Retinal pigment epithelial cell (primary cell): ENCODE results near the gene MARCHF2.

Experiments
- DNase-seq: peaks from one replicate; pipeline ENCODE4 v3.0.0-alpha.2; 2010; ENCODE audit warnings: low read depth
- H3K4me3 ChIP-seq: 2 replicates; pipeline ENCODE4 v1.5.1; 2011; ENCODE audit warnings: mild to moderate bottlenecking, low read length, control low read depth, moderate library complexity
- TF ChIP-seq, protein P1 (sequence below): conservative IDR thresholded peaks from 2 replicates; pipeline ENCODE4 v1.5.1; 2011; ENCODE audit warnings: low read depth, low read length, control low read depth, inconsistent platforms

The MARCHF2 gene

DNA sequence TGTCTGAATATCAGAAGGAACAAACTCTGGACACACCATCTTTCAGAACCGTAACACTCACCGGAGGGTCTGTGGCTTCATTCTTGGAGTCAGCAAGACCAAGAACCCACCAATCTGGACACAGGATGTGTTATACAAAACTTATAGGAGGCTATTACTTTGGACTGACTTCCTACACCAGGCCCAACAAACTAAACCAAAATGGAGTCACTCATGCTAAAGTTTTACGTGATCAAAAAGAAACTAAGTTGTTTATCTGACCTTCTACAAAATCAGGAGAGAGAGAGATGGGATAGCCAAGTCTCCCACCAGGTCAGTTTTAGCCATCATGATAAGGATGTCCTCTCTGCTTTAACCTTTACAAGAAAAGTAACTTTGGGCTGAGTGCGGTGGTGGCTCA, 26.1 kb upstream of the MARCHF2 start:
- TF ChIP-seq, protein P1, sequence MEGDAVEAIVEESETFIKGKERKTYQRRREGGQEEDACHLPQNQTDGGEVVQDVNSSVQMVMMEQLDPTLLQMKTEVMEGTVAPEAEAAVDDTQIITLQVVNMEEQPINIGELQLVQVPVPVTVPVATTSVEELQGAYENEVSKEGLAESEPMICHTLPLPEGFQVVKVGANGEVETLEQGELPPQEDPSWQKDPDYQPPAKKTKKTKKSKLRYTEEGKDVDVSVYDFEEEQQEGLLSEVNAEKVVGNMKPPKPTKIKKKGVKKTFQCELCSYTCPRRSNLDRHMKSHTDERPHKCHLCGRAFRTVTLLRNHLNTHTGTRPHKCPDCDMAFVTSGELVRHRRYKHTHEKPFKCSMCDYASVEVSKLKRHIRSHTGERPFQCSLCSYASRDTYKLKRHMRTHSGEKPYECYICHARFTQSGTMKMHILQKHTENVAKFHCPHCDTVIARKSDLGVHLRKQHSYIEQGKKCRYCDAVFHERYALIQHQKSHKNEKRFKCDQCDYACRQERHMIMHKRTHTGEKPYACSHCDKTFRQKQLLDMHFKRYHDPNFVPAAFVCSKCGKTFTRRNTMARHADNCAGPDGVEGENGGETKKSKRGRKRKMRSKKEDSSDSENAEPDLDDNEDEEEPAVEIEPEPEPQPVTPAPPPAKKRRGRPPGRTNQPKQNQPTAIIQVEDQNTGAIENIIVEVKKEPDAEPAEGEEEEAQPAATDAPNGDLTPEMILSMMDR, result no peak
- no peak overlapping the region for H3K4me3 ChIP-seq
- DNase-seq, result no peak

DNA sequence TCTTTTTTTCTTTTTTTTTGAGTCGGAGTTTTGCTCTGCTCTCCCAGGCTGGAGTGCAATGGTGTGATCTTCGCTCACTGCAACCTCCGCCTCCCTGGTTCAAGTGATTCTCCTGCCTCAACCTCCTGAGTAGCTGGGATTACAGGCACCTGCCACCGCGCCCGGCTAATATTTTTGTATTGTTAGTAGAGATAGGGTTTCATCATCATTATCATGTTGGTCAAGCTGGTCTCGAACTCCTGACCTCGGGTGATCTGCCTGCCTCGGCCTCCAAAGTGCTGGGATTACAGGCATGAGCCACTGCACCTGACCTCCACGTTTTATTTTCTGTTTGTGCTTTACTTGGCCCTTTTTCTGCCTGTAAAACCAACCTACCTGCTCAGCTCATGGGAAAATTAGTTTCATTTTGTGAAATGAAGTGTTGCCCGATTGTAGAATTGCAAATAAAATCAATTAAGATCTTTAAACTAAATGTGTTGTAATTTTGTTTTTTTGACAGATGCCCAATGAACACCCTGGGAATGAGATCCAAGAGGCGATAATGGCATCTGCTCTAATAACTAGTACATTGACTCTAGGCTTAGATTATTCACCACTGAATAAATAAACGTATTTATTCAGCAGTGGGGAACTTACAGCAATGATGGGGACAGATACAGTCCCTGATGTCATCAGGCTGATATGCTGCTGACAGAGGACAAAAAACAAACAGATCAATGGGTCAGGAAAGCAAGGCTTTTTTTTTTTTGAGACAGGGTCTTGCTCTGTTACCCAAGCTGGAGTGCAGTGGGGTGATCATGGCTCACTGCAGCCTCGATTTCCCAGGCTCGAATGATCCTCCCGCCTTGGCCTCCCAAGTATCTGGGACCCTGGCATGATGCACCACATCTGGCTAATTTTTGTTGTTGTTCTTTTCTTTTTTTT, 25.2 kb upstream of the MARCHF2 start:
- TF ChIP-seq, protein P1, result no peak
- DNase-seq, result no peak
- H3K4me3 ChIP-seq, result no peak overlapping the region

DNA sequence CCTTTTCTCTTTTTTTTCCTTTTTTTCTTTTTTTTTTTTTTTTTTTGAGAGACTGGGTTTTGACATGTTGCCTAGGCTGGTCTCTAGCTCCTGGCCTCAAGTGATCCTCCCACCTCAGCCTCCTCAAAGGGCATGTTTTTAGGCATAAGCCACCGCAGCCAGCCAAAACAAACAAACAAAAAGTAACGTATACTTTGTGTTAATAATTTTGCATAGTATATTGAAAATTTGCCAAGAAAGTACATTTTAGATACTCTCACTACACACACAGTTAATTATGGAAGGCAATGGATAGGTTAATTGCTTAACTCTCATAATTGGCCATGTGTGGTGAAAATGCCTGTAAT, 24.5 kb upstream of the MARCHF2 start:
- TF ChIP-seq, protein P1, result no peak
- no peak overlapping the region for H3K4me3 ChIP-seq

DNA sequence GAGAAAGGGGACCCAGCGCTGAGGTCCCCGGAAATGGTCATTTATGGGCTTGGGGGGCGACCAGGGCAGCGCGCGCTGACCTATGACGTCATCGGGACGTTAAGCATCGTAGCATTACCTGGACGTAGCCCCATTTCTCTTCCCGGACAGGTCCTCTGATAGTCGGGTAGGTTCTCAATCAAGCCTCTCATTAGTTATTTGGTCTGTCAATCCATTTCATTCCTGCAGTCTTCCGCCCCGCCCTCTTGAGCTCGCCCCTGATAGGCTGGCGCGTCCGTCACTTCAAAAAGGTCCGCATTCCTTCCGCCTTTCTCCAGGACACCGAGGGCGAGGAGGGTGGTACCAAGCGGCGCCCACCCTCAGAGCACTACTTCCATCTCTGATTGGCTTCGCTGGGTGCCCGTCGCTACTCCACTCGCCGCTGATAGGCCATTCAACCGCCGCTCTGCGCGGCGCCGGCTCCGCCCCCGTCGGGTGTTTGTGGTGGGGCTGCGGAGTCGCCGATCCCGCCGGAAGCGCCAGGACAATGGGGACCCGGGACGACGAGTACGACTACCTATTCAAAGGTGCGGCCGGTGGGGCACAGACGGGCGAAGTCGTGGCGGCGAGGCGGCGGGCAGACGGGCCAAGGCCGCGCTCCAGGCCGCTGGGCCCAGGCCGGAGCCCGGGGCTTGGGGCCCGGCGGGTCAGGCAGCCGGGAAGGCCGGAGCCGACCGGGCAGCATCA, 23.1 kb upstream of the MARCHF2 start, which contains the start of gene RAB11B:
TSS of gene RAB11B (plus strand) at position 470 of the 726 bp plus-strand sequence. CDS start at position 527, 57 bp downstream.
- peak; percentile 100 for DNase-seq
- peak within 1 kb of the TSS; percentile 73 for H3K4me3 ChIP-seq
- TF ChIP-seq, protein P1, result no peak

More for the DNA sequence above, 24.5 kb upstream of the MARCHF2 start:
- no peak for DNase-seq

DNA sequence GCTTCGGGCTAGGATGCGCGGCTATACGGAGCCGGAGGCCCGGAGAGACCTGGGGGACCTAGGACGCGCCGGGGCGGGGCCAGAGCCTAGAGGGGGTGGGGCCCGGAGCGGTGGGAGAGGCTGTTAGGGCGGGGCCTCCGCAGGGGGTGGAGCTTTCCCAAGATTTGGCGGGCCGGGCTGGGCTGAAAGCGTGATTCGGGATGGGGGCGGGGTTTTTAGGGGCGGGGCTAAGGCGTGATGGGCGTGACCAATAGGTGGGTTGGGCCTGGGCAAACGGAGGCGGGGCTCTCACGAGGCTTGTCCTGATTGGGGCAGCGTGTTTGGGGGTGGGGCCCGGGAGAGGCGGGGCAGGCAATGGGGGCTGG, 22.5 kb upstream of the MARCHF2 start:
- H3K4me3 ChIP-seq, result peak overlapping the region; percentile 63
- peak; percentile 64 for DNase-seq
- TF ChIP-seq, protein P1, result no peak

DNA sequence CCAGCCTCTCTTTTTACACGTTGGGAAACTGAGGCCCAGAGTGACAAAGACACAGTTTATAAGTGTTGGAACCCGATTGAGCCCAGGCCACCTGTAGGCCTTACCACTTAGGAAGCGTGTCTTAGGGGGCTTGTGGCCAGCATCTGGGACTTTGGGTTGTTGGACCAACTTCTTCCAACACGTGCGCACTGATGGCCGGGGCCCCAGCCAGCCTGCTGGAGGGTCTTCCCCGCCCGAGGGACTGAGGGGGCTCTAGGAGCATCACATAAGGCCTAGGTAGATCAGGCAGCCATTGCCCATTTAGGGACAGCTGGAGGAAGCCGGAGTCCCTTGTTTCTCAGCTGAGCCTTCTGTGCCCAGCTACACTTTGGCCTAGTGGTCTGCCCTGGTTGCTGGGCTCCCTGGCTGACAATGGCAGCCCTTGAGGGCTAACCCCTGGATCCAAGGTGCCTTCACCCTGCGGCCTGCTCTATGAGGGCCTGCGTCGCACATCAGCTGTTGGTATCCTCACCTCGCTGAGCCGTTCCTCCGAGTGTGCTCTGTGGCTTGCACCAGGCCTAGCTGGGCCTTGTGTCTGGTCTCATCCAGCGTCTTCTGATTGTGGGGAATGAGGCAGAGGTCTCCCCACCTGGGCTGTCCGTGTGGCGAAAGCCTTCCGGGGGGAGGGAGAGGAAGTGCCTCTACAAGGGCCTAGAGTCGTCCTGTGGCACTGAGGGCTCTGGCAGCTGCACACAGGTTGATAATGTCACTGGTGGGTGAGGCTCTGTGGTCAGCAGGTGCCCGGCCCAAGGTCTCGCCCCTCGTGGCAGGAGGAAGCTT, 21.7 kb upstream of the MARCHF2 start:
- peak overlapping the region; percentile 17 for H3K4me3 ChIP-seq
- TF ChIP-seq, protein P1, result no peak
- DNase-seq, result no peak
